GM03348 (cell line): ENCODE data around the gene OGFRL1.
A peak's percentile ranks its signal among the peaks of the same experiment; 100 is the strongest.
"Not testable (repeated sequence)": the region's sequence is repeated elsewhere in the genome, so short reads cannot be mapped to it uniquely, and the experiment has no call there.

Experiments used
- DNase-seq: peaks from one replicate; pipeline ENCODE4 v3.0.0; 2012; ENCODE audit warnings: low spot score

Gene OGFRL1

DNA sequence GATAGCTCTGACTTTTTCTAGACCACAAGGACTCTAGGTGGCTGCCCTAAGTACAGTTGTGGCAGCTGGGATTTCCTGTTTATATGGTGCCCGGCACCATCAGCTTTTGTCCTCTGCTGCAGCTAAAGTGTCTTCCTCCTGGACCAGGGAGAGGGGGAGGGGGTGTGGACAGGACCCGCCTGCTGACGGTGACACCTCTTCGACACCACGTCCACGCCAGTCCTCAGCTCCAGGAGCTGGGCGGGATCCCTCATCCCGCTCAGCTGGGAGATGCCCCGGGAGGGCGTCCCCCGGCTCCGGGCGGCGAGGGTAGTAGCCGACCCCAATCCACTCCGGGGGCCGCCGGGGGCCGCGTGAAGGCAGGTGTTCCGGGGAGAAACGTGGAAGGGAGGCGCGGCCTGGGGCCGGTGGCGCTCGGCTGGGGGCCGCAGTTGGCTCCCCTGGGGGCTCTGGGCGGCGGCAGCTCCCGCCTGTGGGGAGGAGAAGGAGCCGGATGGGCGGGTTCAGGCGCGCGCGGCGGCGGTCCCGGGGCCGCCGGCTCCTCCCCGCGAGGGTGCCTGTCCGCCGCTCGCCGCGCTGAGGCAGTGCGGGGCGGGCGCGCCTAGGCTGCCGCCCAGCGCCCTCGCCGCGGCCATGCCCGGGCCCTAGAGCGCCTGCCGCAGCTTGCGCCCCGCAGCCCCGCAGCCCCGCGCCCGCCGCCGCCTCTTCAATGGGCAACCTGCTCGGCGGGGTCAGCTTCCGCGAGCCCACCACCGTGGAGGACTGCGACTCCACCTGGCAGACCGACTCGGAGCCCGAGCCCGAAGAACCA lies at the start of gene OGFRL1:
Gene OGFRL1, plus strand, starts transcription at position 584 of the 811 bp plus-strand sequence. Its CDS starts 126 bp downstream, at position 710.
- peak; percentile 97 for DNase-seq

DNA sequence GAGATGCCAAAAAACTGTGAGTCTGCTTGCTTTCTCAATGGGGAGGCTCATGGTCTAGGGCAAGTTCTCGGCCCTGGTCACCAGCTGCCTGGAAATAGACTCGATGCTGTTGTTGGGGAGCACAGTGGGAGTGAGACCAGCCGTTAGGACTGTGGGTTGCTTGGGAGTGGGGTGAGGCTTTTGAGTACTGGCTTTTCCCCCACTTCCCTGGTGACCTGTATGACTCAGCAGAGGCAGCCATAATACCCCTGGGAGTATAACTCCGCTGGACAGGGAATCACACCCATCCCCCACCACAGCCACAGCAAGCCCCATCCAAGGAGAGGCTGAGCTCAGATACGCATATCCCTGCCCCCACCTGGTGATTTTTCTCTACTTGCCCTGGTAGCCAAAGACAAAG lies 48.9 kb upstream of the OGFRL1 start:
- no peak for DNase-seq

DNA sequence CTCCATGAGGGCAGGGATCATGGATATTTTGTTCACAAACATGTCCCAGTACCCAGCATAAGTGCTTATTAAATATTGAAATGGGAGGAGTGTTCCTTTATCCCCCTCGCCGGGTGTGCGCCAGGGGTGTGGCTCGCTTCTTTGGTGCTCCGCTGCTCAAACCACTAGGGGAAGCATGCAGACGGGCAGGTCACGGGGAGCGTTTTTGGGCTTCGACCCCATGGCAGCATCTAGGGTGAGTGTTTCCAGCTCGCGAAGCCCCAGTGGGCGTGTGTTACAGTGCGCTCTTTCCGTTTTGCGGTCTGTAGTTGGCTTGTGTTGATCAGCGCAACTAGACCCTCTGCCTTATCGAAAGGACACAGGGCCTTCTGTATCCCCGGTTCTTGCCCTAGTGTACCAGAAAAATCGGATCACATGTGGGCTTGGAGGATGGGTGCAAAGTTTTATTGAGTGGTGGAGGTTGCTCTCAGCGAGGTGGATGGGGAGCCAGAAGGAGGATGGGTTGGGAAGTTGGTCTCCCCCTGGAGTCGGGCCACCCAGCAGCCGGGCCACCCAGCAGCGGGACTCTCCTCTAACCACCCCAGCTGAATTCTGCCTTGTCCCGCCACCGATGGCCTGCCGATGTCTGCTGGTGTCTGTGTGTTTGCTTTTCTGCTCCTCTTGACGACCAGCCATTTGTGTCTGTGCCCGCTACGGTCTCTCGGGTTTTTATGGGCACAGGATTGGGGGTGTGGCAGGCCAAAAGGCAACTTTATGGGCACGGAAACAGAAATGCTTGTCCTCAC lies 43.2 kb upstream of the OGFRL1 start:
- no peak for DNase-seq

DNA sequence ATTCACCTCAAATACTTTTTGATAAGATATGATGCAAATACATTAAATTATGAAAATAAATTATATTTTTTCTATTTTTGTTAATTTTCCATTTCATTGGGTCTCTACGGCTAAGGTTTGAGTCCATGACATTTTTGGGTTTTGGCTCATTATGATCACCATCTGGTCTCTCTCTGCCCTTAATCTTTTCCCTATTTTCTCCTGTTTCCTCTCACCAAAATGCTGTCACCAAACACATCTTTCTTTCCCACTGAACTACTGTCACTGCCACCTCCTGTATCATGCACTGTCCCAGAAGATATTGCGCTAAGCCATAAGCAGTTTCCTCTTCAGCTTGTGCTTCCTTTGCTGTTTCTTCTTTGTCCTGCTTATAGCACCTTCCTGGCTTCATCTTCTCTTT lies 42.0 kb upstream of the OGFRL1 start:
- no peak for DNase-seq

DNA sequence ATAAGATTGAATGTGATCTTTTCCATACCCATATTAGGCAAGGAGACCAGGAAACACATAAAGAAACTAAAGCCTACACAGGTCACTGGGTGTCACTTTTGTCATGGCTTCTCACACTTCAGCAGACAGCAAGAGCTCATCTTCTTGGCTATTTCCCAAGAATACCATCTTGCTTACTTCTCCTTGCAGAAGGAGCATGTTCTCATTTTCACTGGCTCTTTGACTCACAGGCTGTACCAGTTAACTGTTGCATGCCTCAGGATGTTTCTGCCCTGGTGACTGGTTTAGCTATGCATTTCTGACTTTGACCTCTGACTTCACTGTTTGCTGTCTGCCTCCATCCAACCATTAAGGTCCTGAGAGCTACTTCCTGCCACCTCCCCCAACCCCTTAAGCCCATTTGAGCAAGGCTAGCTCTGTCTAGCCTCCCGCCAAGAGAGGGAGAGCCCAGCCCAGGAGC lies 40.3 kb upstream of the OGFRL1 start:
- peak; percentile 47 for DNase-seq

DNA sequence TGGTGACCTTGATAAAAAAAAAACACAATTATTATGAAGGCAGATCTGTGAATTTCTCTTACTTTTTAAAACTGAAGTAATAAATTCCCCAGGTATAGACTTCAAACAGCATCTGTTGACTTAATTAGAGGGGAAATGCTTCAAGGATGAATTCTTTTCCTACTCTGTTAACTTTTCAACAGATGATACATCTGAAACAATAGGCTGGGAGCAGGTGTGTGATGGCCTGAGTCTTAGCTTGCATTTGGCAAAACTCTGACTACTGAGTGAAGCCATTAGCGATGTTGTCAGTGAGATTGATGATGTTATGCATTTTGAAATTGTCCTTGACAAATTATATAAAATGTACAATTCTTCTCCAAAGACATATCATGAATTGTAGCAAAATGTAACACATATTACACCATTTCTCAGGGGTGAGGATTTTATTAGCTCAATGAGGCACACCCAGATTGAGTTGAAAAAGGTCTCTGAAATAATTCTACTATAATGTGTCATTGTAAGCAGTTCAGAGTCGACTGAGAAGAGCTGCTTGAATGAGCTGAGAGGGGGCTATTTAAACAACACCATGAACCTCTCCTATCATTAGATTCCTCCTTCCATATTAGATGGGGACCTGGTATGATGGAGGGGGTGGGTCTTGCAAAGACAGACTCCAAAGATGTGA lies 39.6 kb upstream of the OGFRL1 start:
- DNase-seq: no peak

DNA sequence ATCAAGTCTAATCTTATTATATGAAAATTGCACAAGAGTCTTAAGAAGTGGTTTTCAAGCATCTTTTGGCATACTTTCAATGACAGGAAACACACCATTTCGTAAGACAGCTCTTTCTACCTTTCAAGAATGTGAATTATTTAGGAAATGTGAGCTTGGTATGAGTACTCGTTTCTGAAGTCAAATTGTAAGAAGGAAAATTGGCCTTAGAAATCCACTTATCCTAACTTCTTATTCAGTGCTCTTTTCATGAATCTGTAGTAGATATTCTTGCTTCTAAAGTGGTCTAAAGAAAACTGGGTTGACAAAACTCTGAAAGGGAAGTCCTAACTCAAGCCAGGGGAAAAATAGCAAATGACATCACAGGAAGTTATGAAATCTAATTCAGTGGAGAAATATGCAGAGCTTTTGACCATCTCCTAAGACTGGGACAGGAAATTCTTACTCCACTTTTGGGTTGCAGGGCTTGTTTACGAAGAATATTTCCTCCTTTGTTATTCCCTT lies 38.5 kb upstream of the OGFRL1 start:
- DNase-seq: peak; percentile 77

DNA sequence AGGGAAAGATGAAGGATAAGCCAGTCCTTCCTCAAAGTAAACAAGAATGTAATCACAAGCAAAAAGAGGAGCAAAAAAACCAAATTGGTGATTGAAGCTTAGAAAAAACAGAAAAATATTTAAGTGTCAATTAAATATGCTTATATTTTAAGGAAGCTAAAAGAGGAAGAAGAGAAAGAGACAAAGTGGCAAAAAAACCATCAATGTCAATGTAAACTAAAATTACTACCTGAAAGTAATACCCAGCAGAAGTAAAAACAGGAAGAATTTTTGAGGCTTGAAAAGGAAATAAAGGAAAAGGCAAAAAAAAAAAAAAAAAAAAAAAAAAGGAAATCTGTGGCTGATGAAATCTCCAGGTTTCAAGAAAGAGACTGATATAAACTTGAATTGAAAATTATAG lies 36.2 kb upstream of the OGFRL1 start:
- no peak for DNase-seq

DNA sequence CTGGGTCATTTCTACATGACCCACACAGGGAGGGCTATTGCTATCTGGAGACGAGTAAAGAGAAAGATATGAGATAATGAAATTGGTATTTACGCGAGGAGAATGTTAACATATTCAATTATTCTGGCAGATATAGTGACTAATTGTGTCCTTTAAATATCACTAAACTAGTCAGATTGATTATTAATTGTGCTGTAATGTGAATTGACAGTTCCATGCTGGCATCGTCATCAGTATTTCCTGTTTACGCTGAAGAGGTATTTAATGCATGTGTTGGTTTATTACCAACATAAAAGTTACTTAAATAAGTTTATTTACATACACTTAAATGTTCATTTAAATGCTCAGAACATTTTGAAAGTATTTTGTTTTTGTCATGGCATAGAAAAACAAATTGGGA lies 35.7 kb upstream of the OGFRL1 start:
- no peak for DNase-seq

DNA sequence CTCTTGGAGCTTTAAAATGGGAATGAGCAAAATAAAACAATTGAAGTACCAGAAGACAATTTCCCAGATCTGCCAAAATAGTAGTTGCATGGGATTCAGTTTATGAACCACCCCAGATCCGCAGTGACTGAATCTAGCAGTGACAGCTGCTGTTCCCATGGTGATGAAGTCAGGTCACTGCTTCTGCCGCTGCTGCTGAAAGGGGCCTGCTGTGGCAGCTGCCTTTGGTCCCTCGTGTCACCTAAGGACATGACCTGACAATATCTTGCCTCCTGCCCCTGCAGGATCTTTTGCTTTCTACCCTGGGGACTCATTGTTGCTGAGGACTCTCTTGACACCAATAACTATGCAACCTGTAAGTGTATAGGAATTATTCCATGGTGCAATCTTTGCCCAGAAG lies 34.3 kb upstream of the OGFRL1 start:
- no peak for DNase-seq

DNA sequence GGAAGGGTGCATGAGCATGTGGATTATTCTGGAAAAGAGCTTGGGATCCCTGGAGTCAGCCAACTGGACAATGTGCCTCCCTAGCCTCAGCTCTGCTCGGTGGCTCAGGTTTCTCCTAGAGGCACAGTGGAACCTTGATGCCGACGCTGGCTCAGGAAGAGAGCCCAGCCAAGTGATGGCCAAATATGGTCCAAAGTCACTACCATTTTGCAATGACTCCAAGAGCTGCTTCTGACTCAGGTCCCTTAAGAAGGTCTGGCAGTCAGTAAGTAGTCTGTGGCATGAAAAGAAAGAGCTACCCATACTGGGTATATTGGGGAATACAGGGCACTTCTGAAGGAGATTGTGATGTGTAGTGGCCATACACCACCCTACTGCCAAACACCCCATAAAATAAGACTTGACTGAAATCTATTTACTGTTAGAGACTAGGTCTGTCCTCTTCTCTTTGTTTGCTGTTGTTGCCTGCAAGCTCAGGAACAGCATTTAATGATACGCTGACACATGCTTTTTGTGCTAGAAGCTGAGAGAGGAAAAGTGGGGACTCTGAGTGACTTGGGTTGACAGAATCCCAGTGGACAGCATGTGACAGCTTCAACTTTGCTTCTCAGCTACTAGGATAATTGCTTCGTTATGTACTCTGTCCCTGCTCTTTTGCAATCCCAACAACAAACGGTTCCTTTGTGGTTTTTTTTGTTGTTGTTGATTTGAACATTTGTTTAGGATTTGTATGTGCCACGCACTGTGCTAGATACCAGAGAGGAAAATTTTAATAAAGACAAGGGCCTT lies 30.3 kb upstream of the OGFRL1 start:
- no peak for DNase-seq

DNA sequence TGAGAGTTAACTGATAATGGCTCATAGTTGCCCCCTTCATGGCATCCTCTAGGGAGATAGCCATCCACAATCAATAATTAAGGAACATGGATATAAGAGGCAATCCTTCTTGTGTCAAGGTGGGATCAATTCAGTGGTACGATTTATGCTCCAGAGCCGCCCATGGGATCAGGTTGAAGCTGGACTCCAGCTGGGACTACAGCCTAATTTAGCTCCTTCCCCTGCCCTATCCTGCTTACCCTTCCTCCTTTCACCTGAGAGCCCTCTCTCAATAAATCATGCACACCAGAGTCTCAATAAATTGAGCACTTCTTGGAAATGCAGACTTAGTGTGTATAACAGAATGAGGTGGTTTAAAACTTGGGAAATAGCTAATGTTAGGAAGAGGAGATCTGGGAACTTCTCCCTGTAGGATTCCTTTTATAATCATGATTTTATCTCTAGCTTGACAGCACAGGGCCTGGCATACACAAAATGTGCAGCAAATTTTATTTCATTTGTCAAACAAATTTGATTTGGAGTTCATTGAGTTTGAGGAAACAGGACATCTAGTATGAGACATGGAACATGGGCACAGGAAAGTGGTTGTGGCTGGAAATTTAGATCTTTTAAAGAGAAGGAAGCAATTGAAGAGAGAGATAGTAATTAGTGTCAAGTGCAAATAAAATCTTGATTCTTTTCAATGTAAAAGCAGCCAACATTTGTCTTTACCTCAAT lies 28.6 kb upstream of the OGFRL1 start:
- DNase-seq: no peak

DNA sequence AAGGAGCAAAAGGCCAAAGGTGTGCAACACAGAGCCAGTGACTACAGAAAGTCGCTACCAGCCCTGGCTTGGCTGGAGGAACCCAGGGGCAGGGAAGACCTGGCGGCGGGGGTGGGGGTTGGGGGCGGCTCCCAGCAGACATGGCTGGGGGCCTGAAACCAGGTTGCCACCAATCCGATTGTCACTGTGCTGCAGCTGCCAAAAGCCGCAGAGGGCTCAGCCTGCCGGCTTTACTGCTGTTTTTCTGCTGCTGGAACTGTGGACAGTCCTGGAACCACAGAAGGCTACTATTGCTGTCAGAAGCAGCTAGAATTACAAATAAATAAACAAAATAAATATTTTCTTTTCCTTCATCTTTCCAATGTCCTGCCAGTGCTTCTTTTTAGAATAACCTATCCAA lies 25.7 kb upstream of the OGFRL1 start:
- DNase-seq: peak; percentile 19

DNA sequence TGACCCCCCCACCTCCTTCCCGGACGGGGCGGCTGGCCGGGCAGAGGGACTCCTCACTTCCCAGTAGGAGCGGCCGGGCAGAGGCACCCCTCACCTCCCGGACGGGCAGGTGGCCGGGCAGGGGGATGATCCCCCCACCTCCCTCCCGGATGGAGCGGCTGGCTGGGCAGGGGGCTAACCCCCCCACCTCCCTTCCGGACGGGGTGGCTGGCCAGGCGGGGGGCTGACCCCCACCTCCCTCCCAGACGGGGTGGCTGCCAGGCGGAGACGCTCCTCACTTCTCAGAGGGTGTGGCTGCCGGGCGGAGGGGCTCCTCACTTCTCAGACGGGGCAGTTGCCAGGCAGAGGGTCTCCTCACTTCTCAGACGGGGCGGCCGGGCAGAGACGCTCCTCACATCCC lies 22.2 kb upstream of the OGFRL1 start:
- not testable (repeated sequence) for DNase-seq

DNA sequence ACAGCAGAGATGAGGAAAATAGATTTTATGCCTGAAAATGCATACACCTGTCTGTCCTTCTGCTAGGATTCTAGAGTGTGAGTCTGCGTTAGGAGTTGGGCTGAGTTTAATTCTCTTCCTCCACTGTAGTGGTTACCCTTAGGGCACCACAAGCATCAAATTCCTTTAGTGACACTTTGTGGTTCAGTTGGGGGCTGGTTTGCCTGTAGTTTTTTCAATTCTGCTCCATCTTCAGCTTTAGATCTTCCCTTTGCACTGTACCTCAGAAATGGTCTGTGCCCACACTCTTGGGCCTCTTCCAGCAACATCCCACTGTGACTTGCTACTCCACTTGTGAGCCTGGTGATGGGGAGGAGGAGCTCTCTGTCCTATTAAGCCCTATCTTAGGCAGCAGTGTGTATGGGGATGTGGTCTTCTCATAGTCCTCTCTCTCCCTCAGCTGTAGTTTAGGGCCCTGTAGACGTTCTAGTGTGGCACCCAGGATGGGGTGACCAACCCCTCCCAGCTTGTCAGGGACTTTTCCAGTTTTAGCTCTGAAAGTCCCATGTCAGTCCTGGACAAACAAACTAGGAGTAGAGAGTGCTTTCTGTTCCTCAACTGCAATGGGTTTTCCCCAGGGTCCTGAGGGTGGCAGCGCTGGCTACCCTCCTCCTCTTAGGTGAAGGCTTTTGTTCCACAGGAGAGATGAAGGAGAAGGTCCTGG lies 19.7 kb upstream of the OGFRL1 start:
- DNase-seq: no peak

DNA sequence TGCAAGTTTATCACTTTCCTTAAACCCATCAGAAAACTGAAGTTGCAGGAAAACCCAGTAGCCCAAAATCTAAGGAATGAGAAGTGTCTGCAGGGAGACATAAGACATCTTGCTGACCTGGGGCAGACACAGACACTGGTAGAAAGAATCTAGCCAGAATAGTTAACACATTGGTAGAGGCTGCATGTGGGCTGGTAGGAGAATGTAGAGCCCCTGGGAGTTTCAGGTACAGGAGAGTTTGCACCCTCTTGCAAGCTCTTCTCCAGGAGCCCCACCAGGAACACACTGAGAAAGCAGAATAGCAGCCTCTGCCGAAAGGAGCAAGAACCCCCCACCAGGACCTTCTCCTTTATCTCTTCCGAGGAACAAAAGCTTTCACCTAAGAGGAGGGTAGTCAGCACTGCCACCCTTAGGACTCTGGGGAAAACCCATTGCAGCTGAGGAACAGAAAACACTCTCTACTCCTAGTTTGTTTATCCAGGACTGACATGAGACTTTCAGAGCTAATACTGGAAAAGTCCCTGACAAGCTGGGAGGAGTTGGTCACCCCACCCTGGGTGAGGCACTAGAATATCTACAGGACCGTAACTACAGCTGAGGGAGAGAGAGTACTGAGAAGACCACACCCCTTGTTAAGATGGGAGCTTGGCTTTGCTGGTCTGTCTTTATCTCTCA lies 10.5 kb upstream of the OGFRL1 start:
- no peak for DNase-seq

DNA sequence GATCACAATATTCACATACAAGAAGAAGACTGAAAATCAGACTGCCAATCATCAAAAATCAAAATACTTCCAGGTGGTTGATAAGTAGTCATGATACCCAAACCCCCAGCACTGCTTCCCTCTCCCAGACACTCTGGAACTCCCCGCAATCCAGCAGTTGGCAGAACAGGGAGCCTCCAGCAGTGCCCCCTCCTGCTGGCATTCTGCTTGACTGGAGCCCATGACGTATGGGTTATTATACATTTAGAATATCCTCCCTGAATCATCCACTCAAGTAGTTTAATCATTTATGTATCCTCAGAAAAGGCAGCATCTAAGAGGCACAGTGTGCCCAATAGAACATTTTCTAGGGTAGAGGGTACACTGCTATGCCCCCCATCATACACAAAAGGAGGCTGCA lies 9.3 kb upstream of the OGFRL1 start:
- no peak for DNase-seq

DNA sequence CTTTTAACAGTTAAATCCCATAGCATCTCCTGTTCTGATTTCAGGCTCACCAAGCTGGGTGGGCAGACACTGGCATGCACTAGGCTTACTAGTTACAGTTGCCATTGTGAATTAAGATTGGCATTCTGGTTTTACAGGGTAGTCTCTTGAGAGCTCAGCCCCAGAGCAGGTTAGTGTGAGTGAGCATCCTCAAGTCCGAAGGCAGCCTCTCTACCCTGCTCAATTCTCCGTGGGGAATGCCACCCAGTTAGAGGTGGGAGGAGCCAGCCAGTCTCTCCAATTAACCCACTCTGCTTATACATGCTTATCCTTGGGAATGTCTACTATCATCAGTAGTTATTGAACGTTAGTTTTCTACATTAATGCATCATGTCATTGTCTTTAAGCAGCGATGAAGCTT lies 8.9 kb upstream of the OGFRL1 start:
- no peak for DNase-seq

DNA sequence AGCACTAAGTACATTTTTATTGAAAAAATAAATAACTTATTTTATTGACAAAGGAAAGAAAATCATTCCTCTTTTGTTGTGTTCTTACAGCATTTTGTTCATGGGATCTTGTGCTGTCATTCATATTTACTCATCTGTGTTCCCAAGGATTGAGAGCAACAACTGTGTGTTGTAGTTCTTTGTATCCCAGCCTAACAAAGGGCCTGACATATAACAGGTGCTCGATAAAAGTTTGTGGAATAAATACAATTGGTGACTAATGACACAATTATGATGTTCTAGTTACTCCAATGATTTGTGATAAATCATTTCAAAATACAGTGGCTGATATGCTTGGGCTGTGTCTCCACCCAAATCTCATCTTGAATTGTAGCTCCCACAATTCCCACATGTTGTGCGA lies 7.9 kb upstream of the OGFRL1 start:
- no peak for DNase-seq

DNA sequence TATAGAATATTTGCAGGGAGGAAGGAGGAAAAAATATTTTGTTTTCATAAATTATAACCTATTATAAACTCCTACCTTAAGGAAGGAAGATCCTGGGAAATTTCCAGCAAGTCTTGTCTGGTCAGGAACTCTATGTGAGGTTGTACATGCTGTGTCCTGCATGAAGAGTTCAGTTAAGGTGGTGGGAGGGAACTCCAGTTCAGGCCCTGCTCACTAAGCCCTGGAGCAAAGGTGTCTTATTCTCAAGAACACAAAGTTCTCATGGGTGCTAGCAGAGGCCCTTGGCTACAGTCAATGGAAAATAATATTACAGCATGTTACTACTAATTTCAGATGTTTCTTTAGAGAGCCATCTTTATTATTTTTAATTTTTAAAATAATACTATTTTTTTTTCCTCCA lies 3.8 kb upstream of the OGFRL1 start:
- no peak for DNase-seq
